OCI-LY7 (cell line): ENCODE results near the gene PAN2. TPM values are rescaled to one million over a fixed set of nuclear protein-coding genes. Genes with fewer than 3 reads are reported as not detected.
A peak's percentile ranks its signal among the peaks of the same experiment; 100 is the strongest.

Experiments
- BruUV-seq: library from RNA; stranded (reverse); fragments of 400-500 nt; replicated peaks from 2 replicates; lab custom pipeline; 2021; lab: Mats Ljungman, UMichigan
- CTCF ChIA-PET: fragments of 300-600 bp; sonication (Branson Sonifier 250); formaldehyde crosslinking; loops from one replicate; lab custom pipeline; 2022; ENCODE audit warnings: antibody characterized with exemption; ENCODE audit not compliant: unreplicated experiment; lab: Charles Lee
- POLR2A ChIA-PET: fragments of 300-600 bp; sonication (Branson Sonifier 250); formaldehyde crosslinking; loops from one replicate; lab custom pipeline; 2022; ENCODE audit warnings: antibody characterized with exemption; lab: Charles Lee
- DNase-seq: peaks from one replicate; pipeline ENCODE4 v3.0.0-alpha.2; 2015; ENCODE audit warnings: low spot score
- H2AFZ ChIP-seq: fragments of 200-600 bp; sonication (generic), shearing (Covaris generic); 2 replicates; pipeline ENCODE4 v1.6.1; 2014; ENCODE audit warnings: mild to moderate bottlenecking, antibody characterized with exemption, low read length, moderate library complexity
- H3K27ac ChIP-seq: fragments of 200-600 bp; sonication (generic); 2 replicates; pipeline ENCODE4 v1.5.1; 2014; ENCODE audit warnings: mixed run types, low read depth, mild to moderate bottlenecking, moderate library complexity, low read length, inconsistent platforms; ENCODE audit not compliant: poor library complexity, severe bottlenecking
- H3K36me3 ChIP-seq: fragments of 200-600 bp; sonication (generic); 2 replicates; pipeline ENCODE4 v1.6.1; 2014; ENCODE audit warnings: mild to moderate bottlenecking, antibody characterized with exemption, low read length, moderate library complexity, mixed read lengths; ENCODE audit not compliant: insufficient read depth
- H3K4me1 ChIP-seq: fragments of 200-600 bp; sonication (generic); 2 replicates; pipeline ENCODE4 v1.5.1; 2014; ENCODE audit warnings: mild to moderate bottlenecking, low read length; ENCODE audit not compliant: insufficient read depth, poor library complexity, severe bottlenecking
- H3K4me2 ChIP-seq: fragments of 200-600 bp; sonication (generic); 2 replicates; pipeline ENCODE4 v1.6.1; 2014; ENCODE audit warnings: mild to moderate bottlenecking, low read length
- H3K4me3 ChIP-seq: fragments of 200-600 bp; sonication (generic); 2 replicates; pipeline ENCODE4 v1.5.1; 2014; ENCODE audit warnings: mild to moderate bottlenecking, low read depth, low read length; ENCODE audit not compliant: poor library complexity, severe bottlenecking
- H3K79me2 ChIP-seq: fragments of 200-600 bp; sonication (generic); 2 replicates; pipeline ENCODE4 v1.6.1; 2016; ENCODE audit warnings: low read depth, mild to moderate bottlenecking, low read length, moderate library complexity, mixed read lengths; ENCODE audit not compliant: insufficient read depth
- H3K9me2 ChIP-seq: fragments of 200-600 bp; sonication (generic); 2 replicates; pipeline ENCODE4 v1.6.1; 2016; ENCODE audit warnings: mild to moderate bottlenecking, low read length, mixed read lengths; ENCODE audit not compliant: insufficient read depth
- H3K9me3 ChIP-seq: fragments of 200-600 bp; sonication (generic); 2 replicates; pipeline ENCODE4 v1.6.1; 2014; ENCODE audit warnings: mild to moderate bottlenecking, mixed run types, low read length, mixed read lengths
- H4K20me1 ChIP-seq: fragments of 200-600 bp; sonication (generic); 2 replicates; pipeline ENCODE4 v1.6.1; 2014; ENCODE audit warnings: mild to moderate bottlenecking, antibody characterized with exemption, low read length, moderate library complexity, mixed read lengths; ENCODE audit not compliant: insufficient read depth
- CTCF ChIP-seq: fragments of 200-600 bp; sonication (generic); conservative IDR thresholded peaks from 2 replicates; pipeline ENCODE4 v1.5.1; 2014; ENCODE audit warnings: mild to moderate bottlenecking, antibody characterized with exemption, low read length, moderate library complexity, mixed read lengths
- EZH2phosphoT487 ChIP-seq: fragments of 200-600 bp; sonication (generic); IDR thresholded peaks from 2 replicates; pipeline ENCODE4 v1.6.1; 2018; ENCODE audit warnings: low read depth, borderline replicate concordance, mild to moderate bottlenecking, mixed run types, antibody characterized with exemption, low read length, moderate library complexity, mixed read lengths
- intact Hi-C: fragments of 100-400 bp; cut with micrococcal nuclease; formaldehyde crosslinking; loops from one replicate; pipeline ENCODE4 v1.10.0; 2022; ENCODE audit not compliant: unreplicated experiment
- small RNA-seq: library from RNA; depleted of rRNA; stranded (forward); fragments of <200 nt; gene quantifications from one replicate; pipeline ENCODE3, GENCODE V24; 2014
- total RNA-seq, 2 experiments: library from RNA; depleted of rRNA in 1 of 2; stranded (reverse); fragments of >200 nt in 1 of 2; shearing (Covaris generic) in 1 of 2; gene quantifications; 2 replicates each; pipeline ENCODE4 v1.2.3, GENCODE V29; 2014 to 2022

PAN2 gene
- total RNA-seq, 2 experiments from 2014 or later: 106 to 117 TPM

- Histone ChIP-seq H2AFZ (peak overlapping the region; percentile 42), H3K4me3 (peak overlapping the region; percentile 69), H4K20me1 (no peaks in the 10 kb centered on the region), H3K27ac (peak overlapping the region; percentile 62), H3K4me2 (peak overlapping the region; percentile 72), H3K36me3 (peaks cover 29% of the 10 kb centered on the region), H3K9me2 (no peaks in the 10 kb centered on the region), H3K79me2 (no peaks in the 10 kb centered on the region), H3K9me3 (no peaks in the 10 kb centered on the region), H3K4me1 (peaks cover 16% of the 10 kb centered on the region)
- TF ChIP-seq CTCF: no peak
- TF ChIP-seq EZH2phosphoT487: no peak
- CTCF ChIA-PET: interaction anchor here (0.6 kb wide), 1 partner anchor 32 kb away, joined by 3 read pairs; no protein-coding TSS in a partner anchor
- intact Hi-C loops: no loop called here
- POLR2A ChIA-PET: interaction anchor here (0.6 to 1.5 kb wide), 8 partner anchors 8 to 276 kb away, joined by 3 to 7 read pairs (median 4); partner anchors contain the start of genes CNPY2, CS, PAN2 and RNF41
- no TSS peak for BruUV-seq
- no peak for DNase-seq
Observed at GRCh38 chr12:56267443-56268071, 66.2 kb downstream of the PAN2 start.

- Histone ChIP-seq H3K36me3 (peaks cover 22% of the 10 kb centered on the region), H4K20me1 (no peaks in the 10 kb centered on the region)
Observed at GRCh38 chr12:56266693-56267442, 66.9 kb downstream of the PAN2 start, which contains the start of gene COQ10A. COQ10A (plus strand) TSS chr12:56266942; CDS start chr12:56267119, 177 bp downstream.

More at GRCh38 chr12:56266693-56267442, 66.9 kb downstream of the PAN2 start, which contains the start of gene COQ10A:
- TF ChIP-seq EZH2phosphoT487 (no peak), CTCF (peak; percentile 72)
- DNase-seq: peak; percentile 89
- peak within 1 kb of the TSS; percentile 42 for H2AFZ ChIP-seq
- H3K9me3 ChIP-seq: no peaks in the 10 kb centered on the region
- H3K4me1 ChIP-seq: peaks cover 16% of the 10 kb centered on the region
- H3K4me3 ChIP-seq: peak within 1 kb of the TSS; percentile 69
- peak within 1 kb of the TSS; percentile 72 for H3K4me2 ChIP-seq
- ChIA-PET POLR2A (interaction anchor here (0.6 to 1.5 kb wide), 8 partner anchors 9 to 276 kb away, joined by 3 to 7 read pairs (median 4); partner anchors contain the start of genes CNPY2, CS, PAN2 and RNF41), CTCF (interaction anchor here (0.6 kb wide), 1 partner anchor 9 kb away, joined by 3 read pairs; no protein-coding TSS in a partner anchor)
- no peaks in the 10 kb centered on the region for H3K9me2 ChIP-seq
- BruUV-seq: no TSS peak
- peak within 1 kb of the TSS; percentile 62 for H3K27ac ChIP-seq
- intact Hi-C loops: no loop called here
- H3K79me2 ChIP-seq: no peaks in the 10 kb centered on the region

Small RNA genes within 50 kb of the gene (small RNA-seq; reads per million reads assigned to genes)
- not detected for gene RNU7-40P

Other genes starting within 250 kb of the PAN2 start
- gene PA2G4, start 229.4 kb downstream of the PAN2 start, total RNA-seq (2014; rRNA removed; shearing (Covaris generic)): 358 and 437 TPM in 2 replicates
- 280 and 289 TPM in 2 replicates for gene PA2G4, start 229.4 kb downstream of the PAN2 start, total RNA-seq (2022)
- 4,534 and 5,932 TPM in 2 replicates for gene RPL41, start 217.4 kb downstream of the PAN2 start, total RNA-seq (2014; rRNA removed; shearing (Covaris generic))
- 4,745 and 4,976 TPM in 2 replicates for gene RPL41, start 217.4 kb downstream of the PAN2 start, total RNA-seq (2022)
- gene ZC3H10, start 215.7 kb downstream of the PAN2 start, total RNA-seq (2014; rRNA removed; shearing (Covaris generic)): 11.9 and 12.6 TPM in 2 replicates
- 15.8 and 16.5 TPM in 2 replicates for gene ZC3H10, start 215.7 kb downstream of the PAN2 start, total RNA-seq (2022)
- gene ESYT1, start 205.7 kb downstream of the PAN2 start, total RNA-seq (2014; rRNA removed; shearing (Covaris generic)): 74.6 and 85.9 TPM in 2 replicates
- gene ESYT1, start 205.7 kb downstream of the PAN2 start, total RNA-seq (2022): 108 and 112 TPM in 2 replicates
- 56.6 and 105 TPM in 2 replicates for gene MYL6B, start 181.4 kb downstream of the PAN2 start, total RNA-seq (2014; rRNA removed; shearing (Covaris generic))
- 62.6 and 77.6 TPM in 2 replicates for gene MYL6B, start 181.4 kb downstream of the PAN2 start, total RNA-seq (2022)
- gene MYL6, start 175.6 kb downstream of the PAN2 start, total RNA-seq (2014; rRNA removed; shearing (Covaris generic)): 574 and 654 TPM in 2 replicates
- 415 and 468 TPM in 2 replicates for gene MYL6, start 175.6 kb downstream of the PAN2 start, total RNA-seq (2022)
- gene SMARCC2, start 144.5 kb downstream of the PAN2 start, total RNA-seq (2014; rRNA removed; shearing (Covaris generic)): 59.7 and 68.3 TPM in 2 replicates
- gene SMARCC2, start 144.5 kb downstream of the PAN2 start, total RNA-seq (2022): 137 and 162 TPM in 2 replicates
- gene RNF41, start 112.1 kb downstream of the PAN2 start, total RNA-seq (2014; rRNA removed; shearing (Covaris generic)): 63.8 and 76.1 TPM in 2 replicates
- gene RNF41, start 112.1 kb downstream of the PAN2 start, total RNA-seq (2022): 43.7 and 45.6 TPM in 2 replicates
- gene NABP2, start 109.7 kb downstream of the PAN2 start, total RNA-seq (2014; rRNA removed; shearing (Covaris generic)): 37.5 and 46.0 TPM in 2 replicates
- gene NABP2, start 109.7 kb downstream of the PAN2 start, total RNA-seq (2022): 54.1 and 61.1 TPM in 2 replicates
- 0.76 and 2.5 TPM in 2 replicates for gene SLC39A5, start 103.9 kb downstream of the PAN2 start, total RNA-seq (2014; rRNA removed; shearing (Covaris generic))
- 1.2 and 1.4 TPM in 2 replicates for gene SLC39A5, start 103.9 kb downstream of the PAN2 start, total RNA-seq (2022)
- 7.0 and 11.7 TPM in 2 replicates for gene ANKRD52, start 75.6 kb downstream of the PAN2 start, total RNA-seq (2014; rRNA removed; shearing (Covaris generic))
- gene ANKRD52, start 75.6 kb downstream of the PAN2 start, total RNA-seq (2022): 35.0 and 35.6 TPM in 2 replicates
- 15.8 and 22.1 TPM in 2 replicates for gene COQ10A, start 67.1 kb downstream of the PAN2 start, total RNA-seq (2014; rRNA removed; shearing (Covaris generic))
- gene COQ10A, start 67.1 kb downstream of the PAN2 start, total RNA-seq (2022): 20.6 and 28.9 TPM in 2 replicates
- gene CS, start 33.7 kb downstream of the PAN2 start, total RNA-seq (2014; rRNA removed; shearing (Covaris generic)): 150 and 154 TPM in 2 replicates
- gene CS, start 33.7 kb downstream of the PAN2 start, total RNA-seq (2022): 262 and 281 TPM in 2 replicates
- gene CNPY2, start 18.0 kb downstream of the PAN2 start, total RNA-seq (2014; rRNA removed; shearing (Covaris generic)): 62.8 and 75.5 TPM in 2 replicates
- 80.2 and 85.5 TPM in 2 replicates for gene CNPY2, start 18.0 kb downstream of the PAN2 start, total RNA-seq (2022)
- gene IL23A, start 4.9 kb upstream of the PAN2 start, total RNA-seq (2014; rRNA removed; shearing (Covaris generic)): 16.3 and 18.3 TPM in 2 replicates
- gene IL23A, start 4.9 kb upstream of the PAN2 start, total RNA-seq (2022): 9.8 and 12.7 TPM in 2 replicates
- gene STAT2, start 26.1 kb upstream of the PAN2 start, total RNA-seq (2014; rRNA removed; shearing (Covaris generic)): 75.3 and 89.0 TPM in 2 replicates
- 126 and 135 TPM in 2 replicates for gene STAT2, start 26.1 kb upstream of the PAN2 start, total RNA-seq (2022)
- 0.16 TPM in 1 of 2 replicates, not detected in the other for gene APOF, start 28.9 kb upstream of the PAN2 start, total RNA-seq (2014; rRNA removed; shearing (Covaris generic))
- 0.20 and 0.38 TPM in 2 replicates for gene APOF, start 28.9 kb upstream of the PAN2 start, total RNA-seq (2022)
- gene TIMELESS, start 115.4 kb upstream of the PAN2 start, total RNA-seq (2014; rRNA removed; shearing (Covaris generic)): 44.8 and 46.5 TPM in 2 replicates
- gene TIMELESS, start 115.4 kb upstream of the PAN2 start, total RNA-seq (2022): 103 and 115 TPM in 2 replicates
- gene MIP, start 120.7 kb upstream of the PAN2 start, total RNA-seq (2014; rRNA removed; shearing (Covaris generic)): not detected in 2 replicates
- 0.57 TPM in 1 of 2 replicates, not detected in the other for gene MIP, start 120.7 kb upstream of the PAN2 start, total RNA-seq (2022)
- gene SPRYD4, start 134.6 kb upstream of the PAN2 start, total RNA-seq (2014; rRNA removed; shearing (Covaris generic)): 5.3 and 5.9 TPM in 2 replicates
- 6.9 and 7.5 TPM in 2 replicates for gene SPRYD4, start 134.6 kb upstream of the PAN2 start, total RNA-seq (2022)
- gene GLS2, start 154.2 kb upstream of the PAN2 start, total RNA-seq (2014; rRNA removed; shearing (Covaris generic)): not detected in 2 replicates
- gene GLS2, start 154.2 kb upstream of the PAN2 start, total RNA-seq (2022): not detected in 2 replicates
- gene RBMS2, start 187.8 kb upstream of the PAN2 start, total RNA-seq (2014; rRNA removed; shearing (Covaris generic)): 0.32 and 2.2 TPM in 2 replicates
- gene RBMS2, start 187.8 kb upstream of the PAN2 start, total RNA-seq (2022): 0.27 and 1.1 TPM in 2 replicates